Esophagus squamous epithelium (tissue), 5 donors: ENCODE results near the gene SLC2A4. TPM values are rescaled to one million over a fixed set of nuclear protein-coding genes. Genes with fewer than 3 reads are reported as not detected.

Experiments used
- DNase-seq: peaks from one replicate; lab custom pipeline; 2025; lab: John Stamatoyannopoulos, UW
- H3K27ac ChIP-seq, 4 donors: fragments of 200-600 bp; sonication (generic); one replicate each; pipeline ENCODE4 v1.5.1; 2016 to 2019; ENCODE audit warnings: mild to moderate bottlenecking in 1 of 4
- H3K27me3 ChIP-seq, 4 donors: fragments of 200-600 bp; sonication (generic); 1 replicate in 3 of 4; 2 replicates in 1 of 4; pipeline versions ENCODE4 v1.5.1 to v1.6.0; 2017 to 2021; ENCODE audit warnings: antibody characterized with exemption in 1 of 4
- H3K36me3 ChIP-seq, 3 donors: fragments of 200-600 bp; sonication (generic); one replicate each; pipeline ENCODE4 v1.5.1; 2016 to 2019
- H3K4me1 ChIP-seq, 3 donors: fragments of 200-600 bp; sonication (generic); one replicate each; pipeline ENCODE4 v1.5.1; 2017 to 2019
- H3K4me3 ChIP-seq, 4 donors: fragments of 200-600 bp; sonication (generic); 1 replicate in 3 of 4; 2 replicates in 1 of 4; pipeline ENCODE4 v1.5.1; 2016 to 2019; ENCODE audit warnings: mild to moderate bottlenecking in 2 of 4, moderate library complexity in 1 of 4
- H3K9me3 ChIP-seq, 3 donors: fragments of 200-600 bp; sonication (generic); one replicate each; pipeline ENCODE4 v1.5.1; 2016 to 2019
- POLR2A ChIP-seq, 4 donors: fragments of 450-650 bp; IDR thresholded peaks; one replicate each; pipeline ENCODE4 v1.6.1; 2017; ENCODE audit warnings: antibody characterized with exemption in 4 of 4, mild to moderate bottlenecking in 4 of 4, moderate library complexity in 3 of 4
- WGBS, 2 donors: methylation state at CpG; one replicate each; pipeline ENCODE4 v1.1.5; 2018; 5-methylcytosine and 5-hydroxymethylcytosine counted together
- intact Hi-C: fragments of 100-400 bp; cut with DNase I; formaldehyde crosslinking; loops from one replicate; pipeline ENCODE4 v1.15.0; 2022
- total RNA-seq, 4 donors: library from RNA; depleted of rRNA; stranded (reverse); fragments of >200 nt; gene quantifications; one replicate each; pipeline ENCODE4 v1.1.0, GENCODE V29; 2016
- TF ChIP-seq, protein P1 (sequence below), 6 experiments: fragments of 450-650 bp in 4 of 6; fragments of 200-600 bp in 2 of 6; sonication (generic) in 2 of 6; IDR thresholded peaks; one replicate each; pipeline ENCODE4 v1.5.1; 2016 to 2019; ENCODE audit warnings: antibody characterized with exemption in 6 of 6, mild to moderate bottlenecking in 4 of 6, moderate library complexity in 4 of 6
- donor health status: DM: yes; HTN: yes; CAD: no.

Gene SLC2A4
- total RNA-seq, 4 donors from 2014 or later, result 0.83 to 21.7 (median 2.5) TPM

DNA sequence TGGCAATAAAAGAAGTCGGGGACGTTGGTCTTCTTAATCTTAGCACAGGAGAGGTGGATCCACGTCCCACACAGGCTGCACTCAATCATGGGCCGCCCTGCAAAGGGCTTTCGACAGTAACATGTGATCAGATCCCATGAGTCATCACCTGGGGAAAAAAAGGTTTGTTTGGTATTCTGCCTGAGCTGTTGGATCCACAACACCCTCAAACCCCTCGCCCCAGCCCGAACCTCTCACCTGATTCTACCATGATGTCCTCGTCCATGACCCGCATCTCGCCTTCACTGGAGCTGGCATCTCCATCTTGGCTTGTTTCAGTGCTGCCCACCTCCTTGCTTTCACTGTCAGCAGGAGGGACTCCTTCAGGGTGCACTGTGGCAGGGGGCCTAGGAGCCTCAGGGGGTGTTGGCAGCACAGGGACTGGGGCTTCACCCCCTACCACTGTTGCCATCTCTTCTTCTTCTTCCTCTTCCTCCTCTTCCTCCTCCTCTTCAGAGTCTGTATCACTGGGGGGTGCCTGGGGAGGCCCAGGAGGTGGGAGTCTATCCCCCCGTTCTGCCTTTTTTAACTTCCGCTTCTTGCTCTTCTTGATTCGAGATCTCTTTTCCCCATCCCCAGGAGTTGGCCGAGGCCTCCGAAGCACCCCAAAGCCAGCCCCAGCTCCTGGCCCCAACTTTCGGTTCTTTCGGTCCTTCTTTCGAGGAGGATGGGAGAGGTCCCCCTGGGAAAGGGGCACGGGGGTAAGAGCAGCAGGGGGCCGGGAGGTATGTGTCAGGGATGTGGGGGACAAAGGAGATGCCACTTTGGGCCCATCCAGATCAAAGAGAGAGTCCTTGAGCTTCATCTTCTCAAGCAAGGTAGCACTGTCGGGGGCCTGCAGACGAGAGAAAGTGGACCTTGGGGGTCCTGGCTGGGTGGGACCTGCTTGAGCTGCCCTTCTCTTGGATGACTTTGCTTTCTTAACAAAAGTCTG is 45.5 kb upstream of the SLC2A4 start:
- 83 to 86% methylated on average over 14 to 15 of the region's 22 CpGs for WGBS, 2 donors
- Histone ChIP-seq H3K4me1 (peaks cover 43 to 77% (median 53%) of the 10 kb centered on the region in 3 donors), H3K27me3 (no peaks in the 10 kb centered on the region), H3K27ac (peak overlapping the region; percentile 92 to 97 (median 94)), H3K36me3 (peaks cover 12 to 34% (median 13%) of the 10 kb centered on the region in 3 donors), H3K9me3 (no peaks in the 10 kb centered on the region), H3K4me3 (no peak overlapping the region)
- intact Hi-C loops, result no loop called here
- no peak for TF ChIP-seq POLR2A (IDR thresholded peaks at IDR 0.05)
- TF ChIP-seq, protein P1, sequence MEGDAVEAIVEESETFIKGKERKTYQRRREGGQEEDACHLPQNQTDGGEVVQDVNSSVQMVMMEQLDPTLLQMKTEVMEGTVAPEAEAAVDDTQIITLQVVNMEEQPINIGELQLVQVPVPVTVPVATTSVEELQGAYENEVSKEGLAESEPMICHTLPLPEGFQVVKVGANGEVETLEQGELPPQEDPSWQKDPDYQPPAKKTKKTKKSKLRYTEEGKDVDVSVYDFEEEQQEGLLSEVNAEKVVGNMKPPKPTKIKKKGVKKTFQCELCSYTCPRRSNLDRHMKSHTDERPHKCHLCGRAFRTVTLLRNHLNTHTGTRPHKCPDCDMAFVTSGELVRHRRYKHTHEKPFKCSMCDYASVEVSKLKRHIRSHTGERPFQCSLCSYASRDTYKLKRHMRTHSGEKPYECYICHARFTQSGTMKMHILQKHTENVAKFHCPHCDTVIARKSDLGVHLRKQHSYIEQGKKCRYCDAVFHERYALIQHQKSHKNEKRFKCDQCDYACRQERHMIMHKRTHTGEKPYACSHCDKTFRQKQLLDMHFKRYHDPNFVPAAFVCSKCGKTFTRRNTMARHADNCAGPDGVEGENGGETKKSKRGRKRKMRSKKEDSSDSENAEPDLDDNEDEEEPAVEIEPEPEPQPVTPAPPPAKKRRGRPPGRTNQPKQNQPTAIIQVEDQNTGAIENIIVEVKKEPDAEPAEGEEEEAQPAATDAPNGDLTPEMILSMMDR (IDR thresholded peaks at IDR 0.05), result no peak
- DNase-seq, result no peak

DNA sequence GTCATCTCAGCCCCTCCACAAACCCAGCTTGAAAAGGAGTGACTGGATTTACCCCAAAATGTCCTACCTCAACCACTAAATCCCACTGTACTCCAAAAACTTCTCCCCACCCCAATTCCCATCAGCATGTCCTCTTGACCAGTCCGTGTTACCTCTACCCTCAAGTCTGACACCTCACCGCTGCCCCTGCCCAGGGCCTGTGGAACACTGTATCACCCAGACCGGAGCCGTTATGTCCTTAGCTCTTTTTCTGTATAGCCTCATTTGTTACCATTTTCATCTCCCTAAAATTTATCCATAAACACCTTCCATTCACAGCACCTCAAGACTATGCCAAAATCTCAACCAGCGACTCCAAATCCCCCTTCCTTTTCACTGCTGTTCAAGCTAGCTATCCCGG is 44.7 kb upstream of the SLC2A4 start:
- DNase-seq, result no peak
- intact Hi-C loops, result no loop called here
- peak overlapping the region; percentile 97 to 98 (median 98) for H3K27ac ChIP-seq
- H3K9me3 ChIP-seq, result no peaks in the 10 kb centered on the region
- peaks cover 12 to 37% (median 14%) of the 10 kb centered on the region in 3 donors for H3K36me3 ChIP-seq
- no peak for TF ChIP-seq POLR2A (IDR thresholded peaks at IDR 0.05)
- TF ChIP-seq, protein P1 (IDR thresholded peaks at IDR 0.05), result no peak
- no peaks in the 10 kb centered on the region for H3K27me3 ChIP-seq
- peaks cover 49 to 76% (median 55%) of the 10 kb centered on the region in 3 donors for H3K4me1 ChIP-seq
- H3K4me3 ChIP-seq, result peak overlapping the region in 1 of 4 donors; percentile 97
- 84 to 86% methylated on average over 6 of the region's 6 CpGs for WGBS, 2 donors

DNA sequence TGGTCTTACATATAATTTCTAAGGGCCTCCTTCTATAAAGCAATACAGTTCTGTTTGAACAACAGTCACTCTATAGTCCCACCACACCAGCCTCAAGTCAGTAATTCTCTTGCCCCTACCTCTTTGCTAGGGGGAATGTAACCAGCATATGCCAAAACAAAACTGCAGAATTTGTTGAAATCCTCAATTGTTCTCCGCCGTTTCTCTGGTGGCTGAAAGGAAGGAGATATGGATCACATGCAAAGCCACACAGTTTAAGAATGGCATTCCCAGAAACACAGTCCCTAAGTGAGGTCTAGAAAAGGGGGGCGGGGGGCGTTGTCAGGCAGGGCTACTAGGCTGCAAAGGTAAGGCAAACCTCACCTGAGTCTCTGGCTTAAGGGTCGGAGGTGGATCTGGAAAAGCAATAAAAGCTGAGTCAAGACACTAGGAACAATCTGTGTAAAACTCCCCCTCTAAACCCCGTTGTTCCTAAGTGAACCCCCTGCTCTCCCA is 44.2 kb upstream of the SLC2A4 start:
- intact Hi-C loops, result no loop called here

DNA sequence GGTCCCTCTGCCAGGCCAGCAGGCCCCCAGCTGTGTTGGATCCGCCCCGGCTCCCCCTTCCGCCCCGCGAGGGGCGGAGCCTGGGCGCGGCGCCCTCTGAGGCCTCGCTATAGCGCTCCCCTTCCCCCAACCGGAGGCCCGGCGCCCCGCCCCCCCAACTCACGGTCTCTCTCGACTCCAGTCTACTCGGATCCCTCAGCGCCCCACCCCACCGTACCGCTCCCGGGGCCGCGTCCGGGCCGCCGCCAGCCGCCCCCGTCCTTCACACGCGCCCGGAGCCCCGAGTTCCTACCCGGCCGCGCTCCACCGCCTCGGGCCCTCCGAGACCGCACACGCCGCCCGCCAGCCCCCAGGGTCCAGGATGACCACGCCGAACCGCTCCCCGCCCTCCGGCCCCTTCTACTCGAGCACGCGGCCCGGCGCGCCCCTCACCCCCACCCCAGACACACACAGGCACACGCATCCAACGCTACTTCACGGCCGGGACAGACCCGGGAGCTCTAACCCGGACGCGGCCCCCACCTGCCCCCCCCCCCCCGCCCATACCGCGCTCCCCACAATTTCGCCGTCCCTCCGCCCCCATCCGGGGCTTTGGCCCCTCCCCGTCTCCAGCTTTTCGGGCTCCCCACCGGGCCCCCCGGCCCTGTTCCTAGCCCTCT is 43.6 kb upstream of the SLC2A4 start:
- no peaks in the 10 kb centered on the region for H3K27me3 ChIP-seq
- DNase-seq, result no peak
- H3K9me3 ChIP-seq, result no peaks in the 10 kb centered on the region
- peaks cover 44 to 66% (median 46%) of the 10 kb centered on the region in 3 donors for H3K4me1 ChIP-seq
- H3K27ac ChIP-seq, result peak overlapping the region; percentile 97 to 98 (median 98)
- TF ChIP-seq, protein P1 (IDR thresholded peaks at IDR 0.05), result no peak
- peak in 1 of 4 donors; percentile 42 for TF ChIP-seq POLR2A (IDR thresholded peaks at IDR 0.05)
- H3K4me3 ChIP-seq, result peak overlapping the region; percentile 97 to 99 (median 99)
- intact Hi-C loops, result no loop called here
- 0 to 1% methylated on average over 5 to 10 of the region's 73 CpGs for WGBS, 2 donors
- H3K36me3 ChIP-seq, result peaks cover 12 to 37% (median 14%) of the 10 kb centered on the region in 3 donors

More for the DNA sequence above, 44.2 kb upstream of the SLC2A4 start:
- 19 to 60% methylated on average over 2 to 5 of the region's 6 CpGs for WGBS, 2 donors
- H3K27me3 ChIP-seq, result no peaks in the 10 kb centered on the region
- DNase-seq, result no peak
- peak overlapping the region; percentile 97 to 98 (median 98) for H3K27ac ChIP-seq
- peaks cover 48 to 71% (median 52%) of the 10 kb centered on the region in 3 donors for H3K4me1 ChIP-seq
- H3K36me3 ChIP-seq, result peaks cover 12 to 37% (median 14%) of the 10 kb centered on the region in 3 donors
- TF ChIP-seq, protein P1 (IDR thresholded peaks at IDR 0.05), result no peak
- no peak for TF ChIP-seq POLR2A (IDR thresholded peaks at IDR 0.05)
- peak overlapping the region; percentile 97 to 99 (median 99) for H3K4me3 ChIP-seq
- H3K9me3 ChIP-seq, result no peaks in the 10 kb centered on the region
